PC-3 (cell line): ENCODE measurements around the gene CDK18.

ENCODE experiments used
- EZH2 ChIP-seq: fragments of 300-600 bp; sonication (generic); IDR thresholded peaks from one replicate; pipeline ENCODE4 v1.6.1; 2017; ENCODE audit warnings: antibody characterized with exemption, mild to moderate bottlenecking, low read length; ENCODE audit not compliant: unreplicated experiment
- EZH2phosphoT487 ChIP-seq: fragments of 300-600 bp; sonication (generic); IDR thresholded peaks from 2 replicates; pipeline ENCODE4 v1.6.1; 2018; ENCODE audit warnings: mild to moderate bottlenecking, antibody characterized with exemption, low read length, borderline replicate concordance
- TF ChIP-seq, protein P1 (sequence below): fragments of 300-600 bp; sonication (generic); conservative IDR thresholded peaks from 2 replicates; pipeline ENCODE4 v1.5.1; 2017; ENCODE audit warnings: antibody characterized with exemption, low read depth, mild to moderate bottlenecking, low read length

DNA sequence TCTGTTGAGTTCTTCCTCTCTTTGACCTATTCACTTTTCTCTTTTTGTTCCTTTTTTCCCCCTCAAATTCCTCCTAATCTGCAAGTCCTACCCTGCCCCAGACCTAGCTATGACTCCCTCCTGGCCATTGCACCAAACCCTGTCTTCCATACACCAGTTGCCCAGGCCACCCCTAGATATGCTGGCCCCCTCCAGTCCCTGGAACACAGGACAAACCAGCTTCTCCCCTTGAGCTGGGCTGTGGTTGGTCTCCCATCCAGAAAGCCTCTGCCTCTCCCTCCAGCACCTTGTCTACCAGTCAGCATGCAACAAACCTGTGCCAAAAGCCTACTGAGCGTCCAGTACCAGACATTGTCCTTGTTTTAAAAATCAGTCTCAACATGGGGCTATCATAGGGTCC, 68.0 kb downstream of the CDK18 start:
- TF ChIP-seq EZH2 (no peak), EZH2phosphoT487 (no peak)
- TF ChIP-seq, protein P1, sequence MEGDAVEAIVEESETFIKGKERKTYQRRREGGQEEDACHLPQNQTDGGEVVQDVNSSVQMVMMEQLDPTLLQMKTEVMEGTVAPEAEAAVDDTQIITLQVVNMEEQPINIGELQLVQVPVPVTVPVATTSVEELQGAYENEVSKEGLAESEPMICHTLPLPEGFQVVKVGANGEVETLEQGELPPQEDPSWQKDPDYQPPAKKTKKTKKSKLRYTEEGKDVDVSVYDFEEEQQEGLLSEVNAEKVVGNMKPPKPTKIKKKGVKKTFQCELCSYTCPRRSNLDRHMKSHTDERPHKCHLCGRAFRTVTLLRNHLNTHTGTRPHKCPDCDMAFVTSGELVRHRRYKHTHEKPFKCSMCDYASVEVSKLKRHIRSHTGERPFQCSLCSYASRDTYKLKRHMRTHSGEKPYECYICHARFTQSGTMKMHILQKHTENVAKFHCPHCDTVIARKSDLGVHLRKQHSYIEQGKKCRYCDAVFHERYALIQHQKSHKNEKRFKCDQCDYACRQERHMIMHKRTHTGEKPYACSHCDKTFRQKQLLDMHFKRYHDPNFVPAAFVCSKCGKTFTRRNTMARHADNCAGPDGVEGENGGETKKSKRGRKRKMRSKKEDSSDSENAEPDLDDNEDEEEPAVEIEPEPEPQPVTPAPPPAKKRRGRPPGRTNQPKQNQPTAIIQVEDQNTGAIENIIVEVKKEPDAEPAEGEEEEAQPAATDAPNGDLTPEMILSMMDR: no peak
